GM12878 (cell line): ENCODE results near the gene DOCK9. TPM values are rescaled to one million over a fixed set of nuclear protein-coding genes. Genes with fewer than 3 reads are reported as not detected.

Experiments used
- ATAC-seq: fragments of 200-7000 bp; cut with Tn5 transposase; 3 replicates; pipeline ENCODE4 v1.9.1; 2020; ENCODE audit warnings: mild to moderate bottlenecking, moderate library complexity
- BruUV-seq: library from RNA; stranded (reverse); fragments of 400-500 nt; replicated peaks from 2 replicates; lab custom pipeline; 2021; lab: Mats Ljungman, UMichigan
- CTCF ChIA-PET: fragments of 300-600 bp; sonication (Branson Sonifier 250); formaldehyde crosslinking; extraction: SDS; loops from one replicate; lab custom pipeline; 2021; ENCODE audit warnings: inconsistent platforms; lab: Yijun Ruan, JAX
- POLR2A ChIA-PET: fragments of 350-600 bp; formaldehyde crosslinking; extraction: SDS; loops from one replicate; lab custom pipeline; 2021; ENCODE audit warnings: inconsistent platforms; lab: Charles Lee
- RAD21 ChIA-PET: fragments of 300-600 bp; sonication (Branson Sonifier 250); formaldehyde crosslinking; loops from one replicate; lab custom pipeline; 2023; ENCODE audit warnings: antibody characterized with exemption; ENCODE audit not compliant: unreplicated experiment; lab: Charles Lee
- SMC1A ChIA-PET: fragments of 300-600 bp; sonication (Branson Sonifier 250); formaldehyde crosslinking; loops from one replicate; lab custom pipeline; 2023; ENCODE audit not compliant: unreplicated experiment, uncharacterized antibody; lab: Charles Lee
- DNase-seq: peaks from one replicate; pipeline ENCODE4 v3.0.0-alpha.2; 2011; ENCODE audit warnings: low read depth, low spot score
- FAIRE-seq: peaks from 3 replicates; lab custom pipeline; 2011; peaks lifted over from hg19 to GRCh38; lab: Jason Lieb, UNC
- H2AFZ ChIP-seq: 2 replicates; pipeline ENCODE4 v1.6.0; 2011; ENCODE audit warnings: low read depth, low read length, control low read depth; ENCODE audit not compliant: control insufficient read depth
- H3K27ac ChIP-seq: 2 replicates; pipeline ENCODE4 v1.5.1; 2011; ENCODE audit warnings: control low read depth; ENCODE audit not compliant: control insufficient read depth, insufficient read depth
- H3K27me3 ChIP-seq, 2 experiments: replicated peaks in 1 of 2; 2 replicates each; pipeline versions ENCODE4 v1.6.0 to v1.6.1; 2011; ENCODE audit warnings: low read length in 1 of 2; ENCODE audit not compliant: control insufficient read depth in 2 of 2, insufficient read depth in 2 of 2
- H3K36me3 ChIP-seq, 2 experiments: 2 replicates each; pipeline ENCODE4 v1.5.1; 2011; ENCODE audit warnings: low read length in 1 of 2; ENCODE audit not compliant: control insufficient read depth in 2 of 2, insufficient read depth in 2 of 2
- H3K4me1 ChIP-seq: 2 replicates; pipeline ENCODE4 v1.6.1; 2011; ENCODE audit warnings: mild to moderate bottlenecking, low read length, moderate library complexity, mixed read lengths; ENCODE audit not compliant: control insufficient read depth, insufficient read depth
- H3K4me2 ChIP-seq: 2 replicates; pipeline ENCODE4 v1.6.0; 2011; ENCODE audit warnings: control low read depth; ENCODE audit not compliant: control insufficient read depth, insufficient read depth
- H3K4me3 ChIP-seq: fragments of 200-600 bp; sonication (generic); 2 replicates; pipeline ENCODE4 v1.5.1; 2016
- H3K79me2 ChIP-seq: 2 replicates; pipeline ENCODE4 v1.6.0; 2011; ENCODE audit warnings: low read length; ENCODE audit not compliant: control insufficient read depth, insufficient read depth
- H3K9ac ChIP-seq: 2 replicates; pipeline ENCODE4 v1.8.0; 2011; ENCODE audit warnings: low read length, control low read depth, mixed read lengths; ENCODE audit not compliant: control insufficient read depth, insufficient read depth
- H3K9me3 ChIP-seq: replicated peaks from 3 replicates; pipeline ENCODE4 v1.5.1; 2011; ENCODE audit warnings: mild to moderate bottlenecking, low read length; ENCODE audit not compliant: control insufficient read depth, insufficient read depth
- H4K20me1 ChIP-seq: 2 replicates; pipeline ENCODE4 v1.6.0; 2011; ENCODE audit not compliant: control insufficient read depth, insufficient read depth
- CBX5 ChIP-seq: sonication (generic); IDR thresholded peaks from 2 replicates; pipeline ENCODE4 v1.6.1; 2016; ENCODE audit warnings: low read depth, moderate library complexity, mild to moderate bottlenecking, inconsistent platforms
- CHD4 ChIP-seq: fragments of 200-600 bp; sonication (generic); IDR thresholded peaks from 2 replicates; pipeline ENCODE4 v1.6.1; 2016; ENCODE audit warnings: mild to moderate bottlenecking
- E4F1 ChIP-seq: fragments of 450-650 bp; IDR thresholded peaks from 2 replicates; pipeline ENCODE4 v1.6.1; 2018; ENCODE audit warnings: borderline replicate concordance, mild to moderate bottlenecking; ENCODE audit not compliant: partially characterized antibody
- ESRRA ChIP-seq: IDR thresholded peaks from 2 replicates; pipeline ENCODE4 v1.6.1; 2012; ENCODE audit warnings: mild to moderate bottlenecking, low read length, improper control_type of control experiment
- HDGF ChIP-seq: fragments of 450-650 bp; IDR thresholded peaks from 2 replicates; pipeline ENCODE4 v1.6.1; 2016; ENCODE audit warnings: antibody characterized with exemption
- IRF3 ChIP-seq: fragments of 450-650 bp; IDR thresholded peaks from 2 replicates; pipeline ENCODE4 v1.6.1; 2014; ENCODE audit warnings: mild to moderate bottlenecking
- USF1 ChIP-seq: IDR thresholded peaks from 2 replicates; pipeline ENCODE4 v1.6.1; 2011; ENCODE audit warnings: borderline replicate concordance, low read depth, mild to moderate bottlenecking, moderate library complexity, mixed read lengths, low read length; ENCODE audit not compliant: insufficient read depth; ENCODE audit errors: extremely low read length
- ZNF384 ChIP-seq: IDR thresholded peaks from 2 replicates; pipeline ENCODE4 v1.6.1; 2012; ENCODE audit warnings: low read depth, mild to moderate bottlenecking, low read length, improper control_type of control experiment, borderline replicate concordance
- WGBS: methylation state at CpG from one replicate; pipeline ENCODE4 v1.1.6; 2016; ENCODE audit warnings: low lambda C conversion rate; ENCODE audit not compliant: insufficient replicate concordance, insufficient coverage; ENCODE audit errors: missing lambda C conversion rate; 5-methylcytosine and 5-hydroxymethylcytosine counted together
- in situ Hi-C: fragments of 300-500 bp; cut with MboI; formaldehyde crosslinking; loops from 9 replicates; pipeline ENCODE4 v1.14.3; 2018; ENCODE audit warnings: mixed read lengths
- intact Hi-C: fragments of 100-400 bp; cut with micrococcal nuclease; formaldehyde crosslinking; loops from one replicate; pipeline ENCODE4 v1.14.2; 2022; ENCODE audit not compliant: unreplicated experiment
- polyA plus RNA-seq, 11 experiments: library from polyadenylated mRNA; depleted of rRNA in 4 of 11; unstranded in 6 of 11; stranded (reverse) in 5 of 11; fragments of >200 nt; fragmentation: Nextera tagmentation in 4 of 11; fragmentation: Illumina TruSeq in 1 of 11; extraction: Ambion mirVana in 4 of 11; extraction: Trizol in 1 of 11; gene quantifications; 1 replicate in 1 of 11; 2 replicates in 10 of 11; pipeline versions ENCODE4 v1.2.1 to v1.2.3, GENCODE V29; 2011 to 2016; ENCODE audit warnings: inconsistent platforms in 2 of 11, missing spikeins in 2 of 11, low read depth in 1 of 11
- total RNA-seq, 4 experiments: library from RNA; depleted of rRNA in 3 of 4; stranded (reverse); fragments of >200 nt in 3 of 4; fragmentation: Illumina TruSeq in 1 of 4; extraction: Trizol in 1 of 4; gene quantifications; 2 replicates each; pipeline versions ENCODE4 v1.2.1 to v1.2.3, GENCODE V29; 2013 to 2021
- TF ChIP-seq, protein P1 (sequence below): IDR thresholded peaks from 2 replicates; pipeline ENCODE4 v1.6.1; 2011; ENCODE audit warnings: mild to moderate bottlenecking, low read depth, low read length, moderate library complexity; ENCODE audit not compliant: insufficient replicate concordance

The DOCK9 gene
- total and polyA plus RNA-seq, 10 of the 15 experiments (the other 5 are each of a cell fraction or from before 2014, with no cell fraction given), result 0.09 to 2.9 (median 0.74) TPM

- no peak for TF ChIP-seq IRF3
- no peak for TF ChIP-seq ZNF384
- TF ChIP-seq HDGF, result no peak
- TF ChIP-seq E4F1, result no peak
Observed at GRCh38 chr13:98892077-98892476, 85.8 kb downstream of the DOCK9 start (continued).

DNA sequence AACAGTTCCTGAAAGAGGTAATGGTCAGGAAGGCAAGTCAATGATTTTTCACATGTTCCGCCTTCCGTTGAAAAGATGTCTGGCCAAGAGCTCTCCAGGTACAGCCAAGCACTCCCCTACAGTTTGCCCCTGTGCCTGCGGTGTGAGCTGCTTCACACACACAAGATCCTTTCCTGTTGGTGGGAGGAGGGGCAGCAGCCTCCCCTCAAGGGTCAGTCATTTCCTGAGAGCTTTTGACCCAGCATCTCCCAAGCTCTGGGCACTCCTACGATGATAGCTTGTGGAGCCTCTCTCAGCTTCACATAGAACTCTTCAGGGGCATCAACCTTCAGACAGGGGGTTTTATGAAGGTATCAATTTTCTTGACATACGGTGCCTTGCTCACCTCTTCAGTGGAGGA lies 86.9 kb downstream of the DOCK9 start:
- TF ChIP-seq CBX5 (no peak), USF1 (no peak), CHD4 (no peak), ESRRA (no peak), ZNF384 (no peak)
- TF ChIP-seq, protein P1, sequence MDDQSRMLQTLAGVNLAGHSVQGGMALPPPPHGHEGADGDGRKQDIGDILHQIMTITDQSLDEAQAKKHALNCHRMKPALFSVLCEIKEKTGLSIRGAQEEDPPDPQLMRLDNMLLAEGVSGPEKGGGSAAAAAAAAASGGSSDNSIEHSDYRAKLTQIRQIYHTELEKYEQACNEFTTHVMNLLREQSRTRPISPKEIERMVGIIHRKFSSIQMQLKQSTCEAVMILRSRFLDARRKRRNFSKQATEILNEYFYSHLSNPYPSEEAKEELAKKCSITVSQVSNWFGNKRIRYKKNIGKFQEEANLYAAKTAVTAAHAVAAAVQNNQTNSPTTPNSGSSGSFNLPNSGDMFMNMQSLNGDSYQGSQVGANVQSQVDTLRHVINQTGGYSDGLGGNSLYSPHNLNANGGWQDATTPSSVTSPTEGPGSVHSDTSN, result no peak
- no peaks in the 10 kb centered on the region for H3K79me2 ChIP-seq
- intact Hi-C loops, result no loop called here
- H3K9me3 ChIP-seq, result no peaks in the 10 kb centered on the region
- H2AFZ ChIP-seq, result no peak overlapping the region
- no peak overlapping the region for H3K4me3 ChIP-seq
- no peaks in the 10 kb centered on the region for H4K20me1 ChIP-seq
- POLR2A ChIA-PET, result no interaction called here
- no peak overlapping the region for H3K27ac ChIP-seq
- ATAC-seq (no peak), DNase-seq (no peak), FAIRE-seq (no peak)
- no peaks in the 10 kb centered on the region for H3K27me3 ChIP-seq
- no peaks in the 10 kb centered on the region for H3K4me1 ChIP-seq
- no peak overlapping the region for H3K4me2 ChIP-seq
- no peaks in the 10 kb centered on the region for H3K36me3 ChIP-seq
- H3K9ac ChIP-seq, result no peak overlapping the region
- RAD21 ChIA-PET, result no interaction called here
- WGBS, result 86% methylated on average over 5 of the region's 5 CpGs
- in situ Hi-C loops, result no loop called here
- SMC1A ChIA-PET, result no interaction called here
- no TSS peak for BruUV-seq
- CTCF ChIA-PET, result interaction anchor here (0.6 kb wide), 1 partner anchor 362 kb away, joined by 3 read pairs; no protein-coding TSS in a partner anchor
